Heart left ventricle (tissue), 16 donors: ENCODE results near the gene MARK3. TPM values are rescaled to one million over a fixed set of nuclear protein-coding genes. Genes with fewer than 3 reads are reported as not detected.

Source experiments
- ATAC-seq, 4 donors: fragments of 200-7000 bp; cut with Tn5 transposase; one replicate each; pipeline ENCODE4 v1.9.1; 2020 to 2022; ENCODE audit warnings: moderate library complexity in 4 of 4, mild to moderate bottlenecking in 3 of 4, moderate number of reproducible peaks in 1 of 4
- DNase-seq, 5 donors: peaks; one replicate each; pipeline ENCODE4 v3.0.0-alpha.2; 2020
- H3K27ac ChIP-seq, 12 donors: fragments of 200-600 bp; sonication (generic) in 4 of 12; one replicate each; pipeline versions ENCODE4 v1.5.0 to v1.8.0; 2016 to 2022; ENCODE audit warnings: mild to moderate bottlenecking in 2 of 12
- H3K27me3 ChIP-seq, 9 donors: fragments of 200-600 bp; sonication (generic) in 2 of 9; one replicate each; pipeline versions ENCODE4 v1.5.1 to v1.8.0; 2016 to 2022; ENCODE audit warnings: mild to moderate bottlenecking in 3 of 9
- H3K36me3 ChIP-seq, 9 donors: fragments of 200-600 bp; sonication (generic) in 2 of 9; one replicate each; pipeline versions ENCODE4 v1.5.0 to v1.8.0; 2018 to 2022; ENCODE audit warnings: mild to moderate bottlenecking in 2 of 9
- H3K4me1 ChIP-seq, 12 donors: fragments of 200-600 bp; sonication (generic) in 4 of 12; one replicate each; pipeline versions ENCODE4 v1.5.0 to v1.8.0; 2016 to 2022; ENCODE audit warnings: mild to moderate bottlenecking in 3 of 12
- H3K4me3 ChIP-seq, 12 donors: fragments of 200-600 bp; sonication (generic) in 4 of 12; one replicate each; pipeline versions ENCODE4 v1.5.0 to v1.8.0; 2017 to 2022; ENCODE audit warnings: mild to moderate bottlenecking in 9 of 12, moderate library complexity in 4 of 12
- H3K9me3 ChIP-seq, 12 donors: fragments of 200-600 bp; sonication (generic) in 4 of 12; one replicate each; pipeline versions ENCODE4 v1.5.0 to v1.8.0; 2016 to 2022; ENCODE audit warnings: mild to moderate bottlenecking in 1 of 12
- CTCF ChIP-seq, 12 donors: fragments of 200-600 bp; sonication (generic) in 4 of 12; IDR thresholded peaks; one replicate each; pipeline versions ENCODE4 v1.5.0 to v1.8.0; 2018 to 2022; ENCODE audit warnings: antibody characterized with exemption in 12 of 12, mild to moderate bottlenecking in 5 of 12
- POLR2A ChIP-seq, 2 donors: fragments of 450-650 bp; IDR thresholded peaks; one replicate each; pipeline ENCODE4 v1.6.1; 2017; ENCODE audit warnings: antibody characterized with exemption in 2 of 2, mild to moderate bottlenecking in 2 of 2, moderate library complexity in 2 of 2
- WGBS, 4 donors: extraction: QIAGEN DNeasy Blood & Tissue Kit in 2 of 4; methylation state at CpG; one replicate each; pipeline versions ENCODE4 v1.1.5 to v1.1.7; 2013 to 2018; 5-methylcytosine and 5-hydroxymethylcytosine counted together
- intact Hi-C, 10 donors: fragments of 100-400 bp; cut with DNase I; formaldehyde crosslinking; loops; one replicate each; pipeline versions ENCODE4 v1.11.1 to v1.14.2; 2022
- polyA plus RNA-seq, 2 donors: library from polyadenylated mRNA; stranded (reverse); fragments of 200-250 nt; gene quantifications; one replicate each; pipeline ENCODE4 v1.2.3, GENCODE V29; 2013
- total RNA-seq, 9 donors: library from RNA; depleted of rRNA in 2 of 9; stranded (reverse); fragments of >200 nt in 2 of 9; fragmentation: NEBNext Ultra II Directional in 3 of 9; extraction: Animal tissue kit (Norgen Biotek cat#: 25700) in 3 of 9; gene quantifications; one replicate each; pipeline versions ENCODE4 v1.1.0 to v1.2.4, GENCODE V29; 2016 to 2023
- donor health status: ischemic (EF 13 %, LVEDD 7.1; RV severe dilation, severe dysfunction).
- donor health status: healthy with polysubstance abuse.
- donor health status: DM: no; HTN: yes; CAD: no.
- donor health status: DM: no; HTN: no; CAD: no.
- donor health status: ischemic (EF 25% LVEDD 6.9; RV normal size, moderate dysfunction).
- donor health status: ischemic (EF 25% LVEDD 5.7; RV mildly dilated, moderate dysfunction).
- donor health status: healthy.
- donor health status: DM: yes; HTN: yes; CAD: no.
- donor health status: ischemic (EF 35%, LVEDD 5.7; RV mildly dilated, moderate dysfunction).
- donor health status: nonischemic (EF 11% LVEDD 7.7; RV severe dilation, severe dysfunction).
- donor health status: DM: yes; HTN: yes; CAD: no.
- donor health status: PGD.
- donor health status: ischemic (EF 29% LVEDD 5.4; RV normal size, mild dysfunction).
- donor health status: nonischemic (EF 23%, LVEDD 6.1; RV moderate dilation, normal function).

MARK3 gene
- total and polyA plus RNA-seq, 11 donors = 54.0 to 156 (median 111) TPM

DNA sequence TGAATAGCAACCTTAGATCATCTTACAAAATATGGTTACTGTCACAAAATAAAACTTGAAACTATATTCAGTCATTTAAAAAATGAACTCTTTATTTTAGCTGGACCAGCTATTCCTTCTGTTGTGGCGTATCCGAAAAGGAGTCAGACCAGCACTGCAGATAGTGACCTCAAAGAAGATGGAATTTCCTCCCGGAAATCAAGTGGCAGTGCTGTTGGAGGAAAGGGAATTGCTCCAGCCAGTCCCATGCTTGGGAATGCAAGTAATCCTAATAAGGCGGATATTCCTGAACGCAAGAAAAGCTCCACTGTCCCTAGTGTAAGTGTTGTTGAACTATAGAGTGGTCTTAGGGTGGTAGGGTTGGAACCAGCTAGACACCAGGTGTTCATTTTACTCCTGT lies 89.7 kb downstream of the MARK3 start:
- Histone ChIP-seq H3K4me1 (peaks cover 0 to under 1% (median 0%) of the 10 kb centered on the region in 12 donors), H3K36me3 (peaks cover 0 to 100% (median 98%) of the 10 kb centered on the region in 9 donors), H3K27ac (no peak overlapping the region), H3K9me3 (no peaks in the 10 kb centered on the region), H3K4me3 (no peak overlapping the region), H3K27me3 (no peaks in the 10 kb centered on the region)
- ATAC-seq (no peak), DNase-seq (no peak)
- intact Hi-C loops = no loop called here
- TF ChIP-seq POLR2A (IDR thresholded peaks at IDR 0.05) (no peak), CTCF (IDR thresholded peaks at IDR 0.05) (no peak)
- 90 to 96% (median 91%) methylated on average over 5 of the region's 5 CpGs for WGBS, 4 donors

GRCh38 chr14:103476065-103476464 lies 90.8 kb downstream of the MARK3 start:
- WGBS, 4 donors = 92 to 96% (median 93%) methylated on average over 3 of the region's 3 CpGs

DNA sequence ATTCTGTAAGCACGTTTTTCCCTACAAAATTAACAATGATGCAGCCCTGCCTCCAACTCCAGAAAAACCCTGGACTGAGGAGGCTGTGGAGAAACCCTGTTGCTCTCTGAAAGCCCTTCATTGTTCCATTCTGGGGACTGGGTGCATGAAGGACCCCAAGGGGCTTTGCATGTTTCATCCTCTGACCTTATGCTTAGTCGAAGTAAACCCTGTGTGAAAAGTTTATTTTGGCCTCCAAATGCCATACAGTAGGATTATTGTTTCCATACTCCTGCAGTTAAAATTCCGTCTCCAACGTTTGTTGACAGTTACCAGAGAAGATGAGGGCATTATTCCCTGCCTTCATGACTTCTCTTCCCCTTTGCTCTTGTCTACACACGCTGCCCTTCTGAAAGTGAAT lies 91.4 kb downstream of the MARK3 start:
- H3K4me3 ChIP-seq = no peak overlapping the region
- no peak overlapping the region for H3K27ac ChIP-seq
- H3K4me1 ChIP-seq = peaks cover 0 to 13% (median 0%) of the 10 kb centered on the region in 12 donors
- TF ChIP-seq CTCF (IDR thresholded peaks at IDR 0.05) (no peak), POLR2A (IDR thresholded peaks at IDR 0.05) (no peak)
- ATAC-seq (no peak), DNase-seq (no peak)
- WGBS, 4 donors = 85 to 94% (median 89%) methylated on average over 5 of the region's 5 CpGs
- intact Hi-C loops = no loop called here
- no peaks in the 10 kb centered on the region for H3K27me3 ChIP-seq
- peaks cover 0 to 100% (median 98%) of the 10 kb centered on the region in 9 donors for H3K36me3 ChIP-seq
- no peaks in the 10 kb centered on the region for H3K9me3 ChIP-seq

More at GRCh38 chr14:103476065-103476464, 90.8 kb downstream of the MARK3 start:
- Histone ChIP-seq H3K4me3 (no peak overlapping the region), H3K27me3 (no peaks in the 10 kb centered on the region), H3K36me3 (peaks cover 0 to 100% (median 98%) of the 10 kb centered on the region in 9 donors), H3K27ac (no peak overlapping the region), H3K9me3 (no peaks in the 10 kb centered on the region), H3K4me1 (peaks cover 0 to 12% (median 0%) of the 10 kb centered on the region in 12 donors)
- no peak for TF ChIP-seq CTCF (IDR thresholded peaks at IDR 0.05)
- TF ChIP-seq POLR2A (IDR thresholded peaks at IDR 0.05) = no peak
- intact Hi-C loops = no loop called here
- no peak for DNase-seq
- no peak for ATAC-seq

GRCh38 chr14:103480595-103480994 lies 95.4 kb downstream of the MARK3 start:
- ATAC-seq = no peak

More at GRCh38 chr14:103480595-103480994, 95.4 kb downstream of the MARK3 start:
- H3K27ac ChIP-seq = no peak overlapping the region
- H3K4me3 ChIP-seq = no peak overlapping the region
- H3K9me3 ChIP-seq = no peaks in the 10 kb centered on the region
- intact Hi-C loops = no loop called here
- no peak for TF ChIP-seq CTCF (IDR thresholded peaks at IDR 0.05)
- no peak for TF ChIP-seq POLR2A (IDR thresholded peaks at IDR 0.05)
- peaks cover 0 to 97% (median 92%) of the 10 kb centered on the region in 9 donors for H3K36me3 ChIP-seq
- H3K4me1 ChIP-seq = peaks cover 0 to 13% (median 0%) of the 10 kb centered on the region in 12 donors
- H3K27me3 ChIP-seq = no peaks in the 10 kb centered on the region
- 67 to 74% (median 70%) methylated on average over 3 of the region's 3 CpGs for WGBS, 4 donors
- DNase-seq = no peak
